SK-N-SH treated with all-trans-retinoic acid at 6 μM for 48 hours (cell line): ENCODE results near the gene DTX1.

ENCODE experiments used
- ATAC-seq: fragments of 200-7000 bp; cut with Tn5 transposase; 3 replicates; pipeline ENCODE4 v1.9.1; 2020; ENCODE audit warnings: mild to moderate bottlenecking, moderate library complexity
- ARNTL ChIP-seq: fragments of 450-650 bp; formaldehyde crosslinking; IDR thresholded peaks from 2 replicates; pipeline ENCODE4 v1.5.0; 2020; ENCODE audit warnings: low read depth, mild to moderate bottlenecking, moderate library complexity, borderline replicate concordance
- BACH2 ChIP-seq: fragments of 250-450 bp; sonication (Bioruptor Pico); IDR thresholded peaks from 2 replicates; pipeline ENCODE4 v1.9.0; 2021; ENCODE audit warnings: mild to moderate bottlenecking, borderline replicate concordance
- CREB5 ChIP-seq: fragments of 250-450 bp; sonication (Bioruptor Pico); IDR thresholded peaks from 2 replicates; pipeline ENCODE4 v1.5.1; 2020; ENCODE audit warnings: low read depth, mild to moderate bottlenecking, moderate library complexity
- CSDC2 ChIP-seq: fragments of 250-450 bp; sonication (Bioruptor Pico); IDR thresholded peaks from 2 replicates; pipeline ENCODE4 v1.5.0; 2020; ENCODE audit warnings: mild to moderate bottlenecking, moderate library complexity
- ISL1 ChIP-seq: fragments of 250-450 bp; sonication (Bioruptor Pico); IDR thresholded peaks from 2 replicates; pipeline ENCODE4 v2.1.2; 2022; ENCODE audit warnings: mild to moderate bottlenecking, moderate library complexity
- OSR1 ChIP-seq: fragments of 250-450 bp; sonication (Bioruptor Pico); IDR thresholded peaks from 2 replicates; pipeline ENCODE4 v1.8.0; 2022; ENCODE audit warnings: moderate library complexity, mild to moderate bottlenecking, inconsistent platforms
- PATZ1 ChIP-seq: fragments of 250-450 bp; sonication (Bioruptor Pico); IDR thresholded peaks from 2 replicates; pipeline ENCODE4 v1.8.0; 2020; ENCODE audit warnings: mild to moderate bottlenecking, moderate library complexity, borderline replicate concordance
- PPARA ChIP-seq: fragments of 250-450 bp; sonication (Bioruptor Pico); IDR thresholded peaks from 2 replicates; pipeline ENCODE4 v1.5.0; 2020; ENCODE audit warnings: mild to moderate bottlenecking, borderline replicate concordance
- RARB ChIP-seq: fragments of 250-450 bp; sonication (Bioruptor Pico); IDR thresholded peaks from 2 replicates; pipeline ENCODE4 v1.8.0; 2021; ENCODE audit warnings: mild to moderate bottlenecking, moderate library complexity
- SNAI2 ChIP-seq: fragments of 250-450 bp; sonication (Bioruptor Pico); IDR thresholded peaks from 2 replicates; pipeline ENCODE4 v1.5.0; 2020; ENCODE audit warnings: mild to moderate bottlenecking, moderate library complexity
- TCF4 ChIP-seq: fragments of 250-450 bp; sonication (Bioruptor Pico); IDR thresholded peaks from 2 replicates; pipeline ENCODE4 v1.8.0; 2021; ENCODE audit warnings: mild to moderate bottlenecking, moderate library complexity, borderline replicate concordance
- TOX ChIP-seq: fragments of 250-450 bp; sonication (Bioruptor Pico); IDR thresholded peaks from 2 replicates; pipeline ENCODE4 v1.8.0; 2021; ENCODE audit warnings: mild to moderate bottlenecking, moderate library complexity, borderline replicate concordance
- ZFP3 ChIP-seq: fragments of 250-450 bp; sonication (Bioruptor Pico); IDR thresholded peaks from 2 replicates; pipeline ENCODE4 v1.5.0; 2020; ENCODE audit warnings: mild to moderate bottlenecking, moderate library complexity
- ZFP30 ChIP-seq: fragments of 450-650 bp; formaldehyde crosslinking; IDR thresholded peaks from 2 replicates; pipeline ENCODE4 v1.5.0; 2022; ENCODE audit warnings: mild to moderate bottlenecking, moderate library complexity
- ZNF565 ChIP-seq: fragments of 450-650 bp; formaldehyde crosslinking; conservative IDR thresholded peaks from 2 replicates; pipeline ENCODE4 v1.5.0; 2020; ENCODE audit warnings: low read depth, mild to moderate bottlenecking, moderate library complexity
- ZNF70 ChIP-seq: fragments of 450-650 bp; formaldehyde crosslinking; IDR thresholded peaks from 2 replicates; pipeline ENCODE4 v1.5.0; 2020; ENCODE audit warnings: mild to moderate bottlenecking, moderate library complexity
- TF ChIP-seq, protein P1 (sequence below): fragments of 250-450 bp; sonication (Bioruptor Pico); IDR thresholded peaks from 2 replicates; pipeline ENCODE4 v1.5.0; 2020; ENCODE audit warnings: mild to moderate bottlenecking, moderate library complexity
- TF ChIP-seq, protein P2 (sequence below): fragments of 250-450 bp; sonication (Bioruptor Pico); IDR thresholded peaks from 2 replicates; pipeline ENCODE4 v1.5.1; 2021; ENCODE audit warnings: mild to moderate bottlenecking, moderate library complexity

The DTX1 gene

DNA sequence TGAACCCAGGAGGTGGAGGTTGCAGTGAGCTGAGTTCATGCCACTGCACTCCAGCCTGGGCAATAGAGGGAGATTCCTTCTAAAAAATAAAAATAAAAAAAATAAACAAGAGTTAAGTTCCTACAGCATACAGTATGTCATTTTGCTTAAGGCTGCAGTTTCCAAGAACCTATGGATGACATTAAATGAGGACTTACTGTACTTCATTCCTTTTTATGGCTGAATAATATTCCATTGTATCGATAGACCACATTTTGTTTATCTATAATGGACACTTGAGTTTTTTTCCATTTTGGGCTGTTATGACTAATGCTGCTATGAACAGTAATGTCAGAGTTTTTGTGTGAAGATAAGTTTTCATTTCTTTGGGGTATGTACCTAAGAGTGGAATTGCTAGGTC is 61.6 kb downstream of the DTX1 start:
- TF ChIP-seq OSR1 (CRISPR knock-in tag), result no peak
- no peak for TF ChIP-seq TCF4 (CRISPR knock-in tag)
- no peak for TF ChIP-seq BACH2 (CRISPR knock-in tag)
- no peak for TF ChIP-seq ZNF565 (CRISPR knock-in tag)
- no peak for ATAC-seq

DNA sequence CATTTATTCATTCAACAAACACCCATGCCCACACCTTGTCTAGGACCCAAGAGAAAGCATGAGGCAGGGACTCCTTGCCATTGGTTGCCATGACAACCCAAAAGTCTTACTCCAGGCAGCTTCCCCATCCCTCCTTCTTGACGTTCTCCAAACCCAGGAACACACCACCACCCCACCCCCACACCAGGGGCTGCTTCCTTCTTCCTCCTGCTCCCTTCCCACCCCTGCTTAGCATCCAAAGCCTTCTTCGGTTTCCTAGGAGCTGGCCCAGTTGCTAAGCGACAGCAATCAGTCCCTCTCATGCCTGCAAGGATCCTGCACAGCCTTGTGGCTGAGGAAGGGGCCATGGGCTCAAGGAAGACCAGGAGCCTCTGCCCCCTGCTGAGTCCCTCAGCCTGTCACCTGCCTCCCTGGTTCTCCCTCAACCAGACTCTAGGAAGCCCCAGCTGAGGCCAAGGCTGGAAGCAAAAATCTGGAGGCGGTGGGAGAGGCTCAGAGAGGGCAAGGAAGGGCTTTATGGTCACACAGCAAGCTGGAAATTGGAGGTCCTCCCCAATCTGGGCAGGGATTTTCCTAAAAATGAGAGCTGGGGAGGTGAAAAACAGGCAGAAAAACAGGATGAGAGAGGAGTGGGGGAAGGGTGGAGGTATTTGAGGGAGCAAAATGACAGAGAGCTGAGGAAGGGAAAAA is 63.6 kb downstream of the DTX1 start:
- no peak for ATAC-seq
- TF ChIP-seq ARNTL, result no peak
- TF ChIP-seq TOX (CRISPR knock-in tag), result no peak
- TF ChIP-seq BACH2 (CRISPR knock-in tag), result no peak
- TF ChIP-seq CREB5 (CRISPR knock-in tag), result no peak
- no peak for TF ChIP-seq CSDC2 (CRISPR knock-in tag)
- TF ChIP-seq, protein P1, sequence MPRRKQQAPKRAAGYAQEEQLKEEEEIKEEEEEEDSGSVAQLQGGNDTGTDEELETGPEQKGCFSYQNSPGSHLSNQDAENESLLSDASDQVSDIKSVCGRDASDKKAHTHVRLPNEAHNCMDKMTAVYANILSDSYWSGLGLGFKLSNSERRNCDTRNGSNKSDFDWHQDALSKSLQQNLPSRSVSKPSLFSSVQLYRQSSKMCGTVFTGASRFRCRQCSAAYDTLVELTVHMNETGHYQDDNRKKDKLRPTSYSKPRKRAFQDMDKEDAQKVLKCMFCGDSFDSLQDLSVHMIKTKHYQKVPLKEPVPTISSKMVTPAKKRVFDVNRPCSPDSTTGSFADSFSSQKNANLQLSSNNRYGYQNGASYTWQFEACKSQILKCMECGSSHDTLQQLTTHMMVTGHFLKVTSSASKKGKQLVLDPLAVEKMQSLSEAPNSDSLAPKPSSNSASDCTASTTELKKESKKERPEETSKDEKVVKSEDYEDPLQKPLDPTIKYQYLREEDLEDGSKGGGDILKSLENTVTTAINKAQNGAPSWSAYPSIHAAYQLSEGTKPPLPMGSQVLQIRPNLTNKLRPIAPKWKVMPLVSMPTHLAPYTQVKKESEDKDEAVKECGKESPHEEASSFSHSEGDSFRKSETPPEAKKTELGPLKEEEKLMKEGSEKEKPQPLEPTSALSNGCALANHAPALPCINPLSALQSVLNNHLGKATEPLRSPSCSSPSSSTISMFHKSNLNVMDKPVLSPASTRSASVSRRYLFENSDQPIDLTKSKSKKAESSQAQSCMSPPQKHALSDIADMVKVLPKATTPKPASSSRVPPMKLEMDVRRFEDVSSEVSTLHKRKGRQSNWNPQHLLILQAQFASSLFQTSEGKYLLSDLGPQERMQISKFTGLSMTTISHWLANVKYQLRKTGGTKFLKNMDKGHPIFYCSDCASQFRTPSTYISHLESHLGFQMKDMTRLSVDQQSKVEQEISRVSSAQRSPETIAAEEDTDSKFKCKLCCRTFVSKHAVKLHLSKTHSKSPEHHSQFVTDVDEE (CRISPR knock-in tag), result no peak
- TF ChIP-seq ZNF70 (CRISPR knock-in tag), result no peak
- TF ChIP-seq ZFP30 (CRISPR knock-in tag), result no peak
- no peak for TF ChIP-seq PPARA (CRISPR knock-in tag)
- no peak for TF ChIP-seq SNAI2
- no peak for TF ChIP-seq ZFP3
- TF ChIP-seq PATZ1 (CRISPR knock-in tag), result no peak
- no peak for TF ChIP-seq ZNF565 (CRISPR knock-in tag)
- TF ChIP-seq, protein P2, sequence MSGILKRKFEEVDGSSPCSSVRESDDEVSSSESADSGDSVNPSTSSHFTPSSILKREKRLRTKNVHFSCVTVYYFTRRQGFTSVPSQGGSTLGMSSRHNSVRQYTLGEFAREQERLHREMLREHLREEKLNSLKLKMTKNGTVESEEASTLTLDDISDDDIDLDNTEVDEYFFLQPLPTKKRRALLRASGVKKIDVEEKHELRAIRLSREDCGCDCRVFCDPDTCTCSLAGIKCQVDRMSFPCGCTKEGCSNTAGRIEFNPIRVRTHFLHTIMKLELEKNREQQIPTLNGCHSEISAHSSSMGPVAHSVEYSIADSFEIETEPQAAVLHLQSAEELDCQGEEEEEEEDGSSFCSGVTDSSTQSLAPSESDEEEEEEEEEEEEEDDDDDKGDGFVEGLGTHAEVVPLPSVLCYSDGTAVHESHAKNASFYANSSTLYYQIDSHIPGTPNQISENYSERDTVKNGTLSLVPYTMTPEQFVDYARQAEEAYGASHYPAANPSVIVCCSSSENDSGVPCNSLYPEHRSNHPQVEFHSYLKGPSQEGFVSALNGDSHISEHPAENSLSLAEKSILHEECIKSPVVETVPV (CRISPR knock-in tag), result no peak
- TF ChIP-seq ISL1, result no peak
- TF ChIP-seq RARB (CRISPR knock-in tag), result no peak
- TF ChIP-seq, all 23 proteins: peak for 0

- no peak; the same call in 2 of the 3 replicates for ATAC-seq
- TF ChIP-seq CREB5 (CRISPR knock-in tag) (no peak), ZFP30 (CRISPR knock-in tag) (no peak), ARNTL (no peak), PATZ1 (CRISPR knock-in tag) (no peak), PPARA (CRISPR knock-in tag) (no peak), RARB (CRISPR knock-in tag) (no peak), TCF4 (CRISPR knock-in tag) (no peak)
- TF ChIP-seq, protein P2 (CRISPR knock-in tag), result no peak
- TF ChIP-seq, protein P1 (CRISPR knock-in tag), result no peak
Measured at GRCh38 chr12:113120670-113121370, 64.3 kb downstream of the DTX1 start.
